Measurements from ENCODE around the gene PDE7B. TPM values are rescaled to one million over a fixed set of nuclear protein-coding genes. Genes with fewer than 3 reads are reported as not detected.

Gene PDE7B
- total RNA-seq, 2 experiments from 2014 or later, result 0.73 to 1.1 TPM

- no peaks in the 10 kb centered on the region for H3K4me1 Mint-ChIP-seq
These were observed 119.2 kb downstream of the PDE7B start for GRCh38 chr6:135970750-135971149.

GRCh38 chr6:135971351-135971750 lies 119.8 kb downstream of the PDE7B start:
- intact Hi-C loops (cut with DNase I, micrococcal nuclease), result no loop called here
- CTCF ChIA-PET, result interaction anchor here (0.7 to 1.0 kb wide), 2 partner anchors 12 to 66 kb away, joined by 3 read pairs; no protein-coding TSS in a partner anchor
- no peak overlapping the region for H3K27ac Mint-ChIP-seq
- no peaks in the 10 kb centered on the region for H3K4me1 Mint-ChIP-seq
- no peak overlapping the region for H3K4me3 Mint-ChIP-seq
- H3K27me3 Mint-ChIP-seq, result no peaks in the 10 kb centered on the region
- no peaks in the 10 kb centered on the region for H3K36me3 Mint-ChIP-seq (ENCODE audit: low read depth)
- ATAC-seq (no peak), DNase-seq (no peak)
- POLR2A ChIA-PET, result interaction anchor here (0.6 kb wide), 1 partner anchor 424 kb away, joined by 5 read pairs; no protein-coding TSS in a partner anchor
- H3K9me3 Mint-ChIP-seq (ENCODE audit: low read depth), result peaks cover 5% of the 10 kb centered on the region

More at GRCh38 chr6:135970750-135971149, 119.2 kb downstream of the PDE7B start:
- no peaks in the 10 kb centered on the region for H3K27me3 Mint-ChIP-seq
- CTCF ChIA-PET, result interaction anchor here (1.0 kb wide), 1 partner anchor 67 kb away, joined by 3 read pairs; no protein-coding TSS in a partner anchor
- no peak overlapping the region for H3K4me3 Mint-ChIP-seq
- intact Hi-C loops (cut with DNase I, micrococcal nuclease), result no loop called here
- H3K27ac Mint-ChIP-seq, result no peak overlapping the region
- POLR2A ChIA-PET, result interaction anchor here (0.6 kb wide), 1 partner anchor 425 kb away, joined by 5 read pairs; no protein-coding TSS in a partner anchor
- DNase-seq (no peak), ATAC-seq (no peak)
- no peaks in the 10 kb centered on the region for H3K36me3 Mint-ChIP-seq (ENCODE audit: low read depth)
- H3K9me3 Mint-ChIP-seq (ENCODE audit: low read depth), result peaks cover 6% of the 10 kb centered on the region

- ChIA-PET POLR2A (no interaction called here), CTCF (no interaction called here)
- intact Hi-C loops (cut with DNase I, micrococcal nuclease), result no loop called here
- no peaks in the 10 kb centered on the region for H3K27me3 Mint-ChIP-seq
- no peaks in the 10 kb centered on the region for H3K4me1 Mint-ChIP-seq
- no peak overlapping the region for H3K27ac Mint-ChIP-seq
- H3K4me3 Mint-ChIP-seq, result no peak overlapping the region
- peaks cover 5% of the 10 kb centered on the region for H3K9me3 Mint-ChIP-seq (ENCODE audit: low read depth)
- DNase-seq (no peak), ATAC-seq (no peak)
- H3K36me3 Mint-ChIP-seq (ENCODE audit: low read depth), result no peaks in the 10 kb centered on the region
These were observed 120.6 kb downstream of the PDE7B start for GRCh38 chr6:135972150-135972549.

GRCh38 chr6:135972586-135972985 lies 121.1 kb downstream of the PDE7B start:
- Mint-ChIP-seq H3K36me3 (ENCODE audit: low read depth) (no peaks in the 10 kb centered on the region), H3K4me3 (no peak overlapping the region), H3K27ac (no peak overlapping the region), H3K4me1 (no peaks in the 10 kb centered on the region), H3K9me3 (ENCODE audit: low read depth) (peaks cover 5% of the 10 kb centered on the region), H3K27me3 (no peaks in the 10 kb centered on the region)
- DNase-seq (no peak), ATAC-seq (no peak)
- ChIA-PET CTCF (no interaction called here), POLR2A (no interaction called here)
- intact Hi-C loops (cut with DNase I, micrococcal nuclease), result no loop called here

- Mint-ChIP-seq H3K27ac (no peak overlapping the region), H3K36me3 (ENCODE audit: low read depth) (no peaks in the 10 kb centered on the region), H3K4me1 (no peaks in the 10 kb centered on the region), H3K27me3 (no peaks in the 10 kb centered on the region), H3K9me3 (ENCODE audit: low read depth) (peaks cover 5% of the 10 kb centered on the region), H3K4me3 (no peak overlapping the region)
- ATAC-seq (no peak), DNase-seq (no peak)
- intact Hi-C loops (cut with DNase I, micrococcal nuclease), result no loop called here
- ChIA-PET POLR2A (no interaction called here), CTCF (no interaction called here)
These were observed 122.9 kb downstream of the PDE7B start for GRCh38 chr6:135974426-135974825.

GRCh38 chr6:135976585-135976984 lies 125.1 kb downstream of the PDE7B start:
- ChIA-PET POLR2A (no interaction called here), CTCF (no interaction called here)
- no peak overlapping the region for H3K4me3 Mint-ChIP-seq
- ATAC-seq (no peak), DNase-seq (no peak)
- peaks cover 5% of the 10 kb centered on the region for H3K9me3 Mint-ChIP-seq (ENCODE audit: low read depth)
- H3K27me3 Mint-ChIP-seq, result no peaks in the 10 kb centered on the region
- intact Hi-C loops (cut with DNase I, micrococcal nuclease), result no loop called here
- H3K36me3 Mint-ChIP-seq (ENCODE audit: low read depth), result no peaks in the 10 kb centered on the region
- H3K27ac Mint-ChIP-seq, result no peak overlapping the region
- no peaks in the 10 kb centered on the region for H3K4me1 Mint-ChIP-seq

GRCh38 chr6:135983093-135983492 lies 131.6 kb downstream of the PDE7B start:
- no peak overlapping the region for H3K27ac Mint-ChIP-seq
- POLR2A ChIA-PET, result no interaction called here
- DNase-seq (no peak), ATAC-seq (no peak)
- no peaks in the 10 kb centered on the region for H3K36me3 Mint-ChIP-seq (ENCODE audit: low read depth)
- H3K4me3 Mint-ChIP-seq, result no peak overlapping the region
- H3K9me3 Mint-ChIP-seq (ENCODE audit: low read depth), result no peaks in the 10 kb centered on the region
- H3K27me3 Mint-ChIP-seq, result no peaks in the 10 kb centered on the region
- CTCF ChIA-PET, result interaction anchor here (0.6 kb wide), 2 partner anchors 12 to 1085 kb away, joined by 3 read pairs; no protein-coding TSS in a partner anchor
- intact Hi-C loops (cut with DNase I, micrococcal nuclease), result no loop called here
- H3K4me1 Mint-ChIP-seq, result peaks cover 2% of the 10 kb centered on the region

- intact Hi-C loops (cut with DNase I, micrococcal nuclease), result no loop called here
- Mint-ChIP-seq H3K27me3 (no peaks in the 10 kb centered on the region), H3K9me3 (ENCODE audit: low read depth) (no peaks in the 10 kb centered on the region), H3K4me3 (no peak overlapping the region), H3K4me1 (peaks cover 2% of the 10 kb centered on the region), H3K36me3 (ENCODE audit: low read depth) (no peaks in the 10 kb centered on the region), H3K27ac (no peak overlapping the region)
- POLR2A ChIA-PET, result no interaction called here
- DNase-seq (no peak), ATAC-seq (no peak)
- CTCF ChIA-PET, result interaction anchor here (0.6 kb wide), 3 partner anchors 12 to 1086 kb away, joined by 3 read pairs; no protein-coding TSS in a partner anchor
These were observed 132.3 kb downstream of the PDE7B start for GRCh38 chr6:135983718-135984343.

GRCh38 chr6:135985471-135985870 lies 134.0 kb downstream of the PDE7B start:
- no peak for DNase-seq
- POLR2A ChIA-PET, result no interaction called here
- CTCF ChIA-PET, result no interaction called here
- Mint-ChIP-seq H3K27ac (no peak overlapping the region), H3K4me3 (no peak overlapping the region), H3K9me3 (ENCODE audit: low read depth) (no peaks in the 10 kb centered on the region), H3K27me3 (no peaks in the 10 kb centered on the region), H3K4me1 (peaks cover 2% of the 10 kb centered on the region), H3K36me3 (ENCODE audit: low read depth) (no peaks in the 10 kb centered on the region)
- intact Hi-C loops (cut with DNase I, micrococcal nuclease), result no loop called here
- no peak for ATAC-seq

GRCh38 chr6:135987226-135987625 lies 135.7 kb downstream of the PDE7B start:
- CTCF ChIA-PET, result no interaction called here
- DNase-seq (no peak), ATAC-seq (no peak)
- no peaks in the 10 kb centered on the region for H3K36me3 Mint-ChIP-seq (ENCODE audit: low read depth)
- H3K9me3 Mint-ChIP-seq (ENCODE audit: low read depth), result no peaks in the 10 kb centered on the region
- no peaks in the 10 kb centered on the region for H3K27me3 Mint-ChIP-seq
- peaks cover 2% of the 10 kb centered on the region for H3K4me1 Mint-ChIP-seq
- H3K4me3 Mint-ChIP-seq, result no peak overlapping the region
- POLR2A ChIA-PET, result no interaction called here
- no peak overlapping the region for H3K27ac Mint-ChIP-seq
- intact Hi-C loops (cut with DNase I, micrococcal nuclease), result no loop called here

- H3K9me3 Mint-ChIP-seq (ENCODE audit: low read depth), result no peaks in the 10 kb centered on the region
- no peak overlapping the region for H3K4me3 Mint-ChIP-seq
- ChIA-PET POLR2A (no interaction called here), CTCF (no interaction called here)
- ATAC-seq (no peak), DNase-seq (no peak)
- peaks cover 2% of the 10 kb centered on the region for H3K27me3 Mint-ChIP-seq
- H3K27ac Mint-ChIP-seq, result no peak overlapping the region
- intact Hi-C loops (cut with DNase I, micrococcal nuclease), result no loop called here
- H3K4me1 Mint-ChIP-seq, result peaks cover 2% of the 10 kb centered on the region
- H3K36me3 Mint-ChIP-seq (ENCODE audit: low read depth), result no peaks in the 10 kb centered on the region
These were observed 138.9 kb downstream of the PDE7B start for GRCh38 chr6:135990439-135990838.

- no peaks in the 10 kb centered on the region for H3K9me3 Mint-ChIP-seq (ENCODE audit: low read depth)
- ChIA-PET POLR2A (no interaction called here), CTCF (no interaction called here)
- no peak for DNase-seq
- no peak overlapping the region for H3K4me3 Mint-ChIP-seq
- no peaks in the 10 kb centered on the region for H3K36me3 Mint-ChIP-seq (ENCODE audit: low read depth)
- intact Hi-C loops (cut with DNase I, micrococcal nuclease), result no loop called here
- ATAC-seq, result no peak
- H3K27me3 Mint-ChIP-seq, result peaks cover 2% of the 10 kb centered on the region
- H3K4me1 Mint-ChIP-seq, result peaks cover 2% of the 10 kb centered on the region
- H3K27ac Mint-ChIP-seq, result no peak overlapping the region
These were observed 139.5 kb downstream of the PDE7B start for GRCh38 chr6:135990855-135991464.
